NCI-H1092 treated with DMSO at 0.1 percent for 48 hours (cell line): ENCODE results near the gene REEP5.
"Not testable (repeated sequence)": the region's sequence is repeated elsewhere in the genome, so short reads cannot be mapped to it uniquely, and the experiment has no call there.

Experiments
- DNase-seq: peaks from one replicate; lab custom pipeline; 2025; lab: John Stamatoyannopoulos, UW

REEP5 gene

GRCh38 chr5:112885001-112885400 is 37.0 kb downstream of the REEP5 start:
- no peak for DNase-seq

- no peak for DNase-seq
Observed at GRCh38 chr5:112883192-112883591, 38.8 kb downstream of the REEP5 start.

DNA sequence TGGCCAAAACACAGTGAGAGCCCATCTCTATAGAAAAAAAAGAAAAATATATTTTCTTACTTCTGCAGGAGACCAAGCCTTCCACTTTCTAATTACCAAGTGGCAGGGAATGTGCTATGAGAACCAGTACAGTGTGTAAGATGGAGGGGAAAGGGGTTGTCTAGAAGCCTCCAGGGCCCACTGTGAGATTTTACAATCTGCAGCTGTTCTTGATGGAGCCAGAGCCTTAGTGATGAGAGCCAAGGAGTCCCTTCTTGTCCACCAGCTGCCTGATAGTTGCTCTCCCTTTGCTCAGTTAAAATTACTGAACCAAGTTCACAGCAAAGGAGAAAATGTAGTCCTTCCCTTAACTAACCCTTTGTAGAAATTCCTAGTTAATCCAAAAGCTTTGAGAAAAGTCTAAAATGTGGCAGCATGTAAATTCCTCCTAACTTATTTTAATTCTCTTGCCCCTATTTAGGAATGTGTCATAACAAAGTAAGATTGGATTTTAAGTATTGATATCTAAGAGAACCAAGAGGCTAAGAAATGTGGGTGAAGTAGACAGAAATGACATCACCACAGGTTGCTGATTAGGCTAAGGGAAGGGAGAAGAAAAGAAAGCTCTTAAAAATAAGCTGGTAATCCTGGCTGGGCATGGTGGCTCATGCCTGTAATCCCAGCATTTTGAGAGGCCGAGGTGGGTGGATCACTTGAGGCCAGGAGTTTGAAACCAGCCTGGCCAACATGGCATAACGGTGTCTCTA is 41.6 kb downstream of the REEP5 start:
- no peak for DNase-seq

DNA sequence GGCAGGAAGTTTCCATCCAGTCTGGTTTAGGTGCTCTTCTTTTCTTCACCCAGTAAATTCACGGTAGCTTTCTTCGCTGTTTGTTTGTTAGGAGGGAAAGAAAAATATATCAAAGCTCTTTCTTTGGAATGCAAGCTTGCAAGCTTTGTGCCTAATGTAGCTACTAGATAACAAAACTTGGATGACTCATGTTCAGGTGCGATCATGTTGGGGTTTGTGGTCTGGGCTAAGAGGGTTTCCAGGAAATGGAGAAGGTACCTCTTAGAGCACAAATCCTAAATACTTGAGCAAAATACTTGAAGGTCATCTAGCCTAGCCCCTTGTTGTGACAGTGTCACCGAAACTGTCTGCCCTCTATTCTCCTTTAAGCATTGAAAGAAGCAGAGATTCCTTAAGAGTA is 43.3 kb downstream of the REEP5 start:
- no peak for DNase-seq

GRCh38 chr5:112878101-112878500 is 43.9 kb downstream of the REEP5 start:
- no peak for DNase-seq

DNA sequence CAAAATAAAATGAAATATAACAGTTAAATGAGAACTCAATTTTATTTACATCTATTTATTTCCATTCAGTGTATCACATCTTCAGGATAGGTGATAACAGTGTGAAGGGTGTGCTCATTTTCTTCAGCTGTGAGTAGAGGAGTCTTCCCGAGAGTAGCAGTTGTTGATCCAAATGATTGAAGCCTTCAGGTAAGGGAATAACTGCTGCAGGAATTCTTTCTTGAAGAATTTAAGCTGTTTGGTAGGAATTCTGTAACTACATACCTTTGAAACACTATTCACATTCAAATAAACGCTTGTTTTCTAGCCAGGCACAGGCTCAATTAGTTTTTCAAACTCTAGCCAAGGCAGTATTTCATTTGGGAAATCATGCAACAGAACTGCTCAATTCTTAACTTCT is 45.7 kb downstream of the REEP5 start:
- no peak for DNase-seq

DNA sequence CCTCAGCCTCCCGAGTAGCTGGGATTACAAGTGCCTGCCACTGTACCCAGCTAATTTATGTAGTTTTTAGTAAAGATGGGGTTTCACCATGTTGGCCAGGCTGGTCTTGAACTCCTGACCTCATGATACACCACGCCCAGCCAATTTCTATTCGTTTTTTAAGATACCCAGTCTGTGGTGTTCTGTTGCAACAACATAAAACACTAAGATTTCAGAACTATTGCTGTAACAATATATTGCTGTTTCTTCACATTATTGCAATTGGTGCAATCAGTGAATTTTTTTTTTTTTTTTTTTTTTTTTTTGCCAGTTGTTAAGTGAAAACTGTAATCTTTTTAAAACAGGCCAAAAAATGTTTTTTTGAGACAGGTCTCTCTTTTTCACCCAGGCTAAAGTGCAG is 51.1 kb downstream of the REEP5 start:
- no peak for DNase-seq

- DNase-seq, result no peak
Observed at GRCh38 chr5:112869948-112870347, 52.1 kb downstream of the REEP5 start.

- DNase-seq, result no peak
Observed at GRCh38 chr5:112867411-112867810, 54.6 kb downstream of the REEP5 start.

GRCh38 chr5:112866739-112867138 is 55.3 kb downstream of the REEP5 start:
- DNase-seq, result no peak

DNA sequence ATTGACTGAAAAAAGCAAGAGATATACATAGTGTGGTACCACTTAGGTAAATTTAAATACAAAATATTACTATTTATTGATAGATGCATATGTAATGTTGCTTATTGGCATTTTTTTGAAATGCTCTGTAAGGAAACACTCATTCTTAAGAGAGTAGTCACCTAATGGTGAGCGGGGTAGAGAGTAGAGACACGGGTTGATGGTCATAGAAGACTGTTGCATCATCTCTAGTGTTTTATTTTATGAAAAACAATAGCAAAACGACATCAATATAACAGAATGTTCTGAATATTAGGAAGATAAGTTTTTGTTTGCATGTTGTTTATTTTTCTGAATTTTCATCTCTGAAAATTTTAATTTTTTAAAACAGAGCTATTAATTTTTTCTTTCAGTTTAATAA is 56.9 kb downstream of the REEP5 start:
- no peak for DNase-seq

GRCh38 chr5:112863549-112863948 is 58.5 kb downstream of the REEP5 start:
- DNase-seq, result no peak

GRCh38 chr5:112862085-112862484 is 59.9 kb downstream of the REEP5 start:
- no peak for DNase-seq

DNA sequence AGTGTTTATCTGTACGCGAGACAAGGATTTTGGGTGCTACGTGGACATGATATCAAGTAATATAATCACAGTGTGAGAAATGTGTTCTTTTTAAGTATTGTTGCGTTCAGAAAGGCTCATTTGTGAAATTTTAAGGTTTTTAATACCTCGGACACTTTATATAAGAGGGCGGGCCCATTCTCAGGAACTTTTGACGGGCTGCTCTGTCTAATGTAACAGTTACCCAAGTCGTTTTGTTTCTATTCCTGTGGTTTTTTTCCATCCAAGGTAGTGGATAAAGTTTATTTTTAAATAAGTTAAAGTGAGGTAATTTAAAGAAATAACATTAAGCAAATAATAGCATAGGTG is 60.4 kb downstream of the REEP5 start:
- DNase-seq, result no peak

- DNase-seq, result peak; percentile 91
Observed at GRCh38 chr5:112860929-112861637, 60.9 kb downstream of the REEP5 start, which contains the start of gene SRP19. Gene SRP19, plus strand, starts transcription at chr5:112861287. Its CDS starts 90 bp downstream, at chr5:112861377.

GRCh38 chr5:112860571-112860928 is 61.5 kb downstream of the REEP5 start:
- DNase-seq, result not testable (repeated sequence)

DNA sequence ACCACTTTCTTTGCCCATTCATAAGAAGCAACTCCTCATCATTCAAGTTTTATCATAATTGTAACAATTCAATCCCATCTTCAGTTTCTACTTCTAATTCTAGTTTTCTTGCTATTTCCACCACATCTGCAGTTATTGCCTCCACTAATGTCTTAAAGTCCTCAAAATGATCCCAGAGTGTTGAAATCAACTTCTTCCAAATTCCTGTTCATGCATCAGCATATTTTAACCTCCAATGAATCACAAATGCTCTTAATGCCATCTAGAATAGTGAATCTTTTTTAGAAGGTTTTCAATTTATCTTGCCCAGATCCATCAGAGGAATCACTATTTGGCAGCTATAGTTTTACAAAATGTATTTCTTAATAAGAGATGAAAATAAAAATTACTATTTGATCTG is 64.2 kb downstream of the REEP5 start:
- no peak for DNase-seq

DNA sequence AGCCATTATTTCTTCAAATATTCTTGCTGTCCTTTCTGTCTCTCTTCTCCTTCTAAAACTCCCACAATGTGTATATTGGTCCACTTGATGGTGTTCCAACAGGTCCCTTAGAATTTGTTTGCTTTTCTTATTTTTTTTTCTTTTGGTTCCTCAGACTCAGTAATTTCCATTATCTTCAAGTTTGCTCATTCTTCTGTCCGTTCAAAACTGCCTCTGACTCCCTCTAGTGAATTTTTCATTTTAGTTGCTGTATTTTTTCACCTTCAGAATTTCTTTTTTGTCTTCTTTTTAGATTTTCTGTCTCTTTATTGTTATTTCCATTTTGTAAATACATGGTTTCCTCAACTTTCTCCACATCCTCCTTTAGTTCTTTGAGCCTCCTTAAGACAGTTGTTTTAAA is 67.4 kb downstream of the REEP5 start:
- DNase-seq, result no peak

DNA sequence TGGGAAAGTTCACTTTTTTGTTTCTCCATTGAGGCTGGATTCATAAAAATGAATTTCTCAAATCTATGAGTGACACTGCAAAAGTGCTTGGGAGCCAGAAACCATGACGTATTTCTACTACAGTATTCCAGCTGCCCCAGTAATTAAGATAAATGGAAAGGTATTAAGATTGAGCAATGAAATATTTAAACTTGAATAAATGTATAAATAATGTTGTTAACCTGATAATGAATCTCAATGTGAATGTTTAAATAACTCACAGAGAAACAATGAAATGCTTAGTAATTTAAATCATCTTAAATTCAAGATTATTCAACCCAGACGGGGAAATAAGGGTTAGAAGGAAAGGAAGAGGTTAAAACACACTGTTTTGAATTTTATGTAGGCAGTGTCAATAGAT is 72.1 kb downstream of the REEP5 start:
- DNase-seq, result no peak

GRCh38 chr5:112848116-112848811 is 73.8 kb downstream of the REEP5 start:
- DNase-seq, result peak; percentile 49

DNA sequence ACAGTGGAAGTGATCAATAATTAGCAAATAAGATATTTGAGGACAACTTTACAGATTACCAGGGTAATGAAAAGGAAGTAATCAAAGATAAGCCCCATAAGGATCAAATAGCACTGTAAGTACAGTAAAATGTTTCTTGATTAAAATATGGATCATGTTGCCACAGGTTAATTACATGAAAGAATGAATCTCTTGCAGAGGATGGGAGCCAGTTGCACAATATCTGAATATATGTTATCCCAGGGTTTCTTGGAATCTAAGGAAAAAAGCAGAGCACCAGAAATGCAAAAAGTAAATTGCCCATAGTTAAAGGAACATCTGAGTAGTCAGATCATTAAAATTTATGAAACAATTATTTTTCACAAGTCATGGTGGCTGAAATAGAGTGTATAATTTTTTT is 74.7 kb downstream of the REEP5 start:
- no peak for DNase-seq

DNA sequence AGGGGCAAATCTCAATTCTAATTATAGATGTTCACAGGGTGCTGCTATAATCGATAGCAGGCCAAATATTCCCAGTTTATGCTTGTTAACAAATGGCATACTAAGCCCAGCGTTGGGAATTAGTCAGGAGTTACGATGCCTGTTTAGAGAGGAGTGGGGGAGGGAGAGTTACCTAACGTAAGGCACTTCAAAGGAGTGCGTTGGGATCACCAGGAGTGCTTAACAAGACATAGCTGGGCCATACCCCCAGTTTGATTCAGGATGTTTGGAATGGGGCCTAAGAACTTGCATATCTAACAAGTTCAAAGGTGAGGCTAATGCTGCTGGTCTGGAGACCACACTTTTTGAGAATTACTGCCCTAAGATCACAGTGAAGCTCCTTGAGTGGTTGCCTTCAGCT is 75.5 kb downstream of the REEP5 start:
- no peak for DNase-seq

DNA sequence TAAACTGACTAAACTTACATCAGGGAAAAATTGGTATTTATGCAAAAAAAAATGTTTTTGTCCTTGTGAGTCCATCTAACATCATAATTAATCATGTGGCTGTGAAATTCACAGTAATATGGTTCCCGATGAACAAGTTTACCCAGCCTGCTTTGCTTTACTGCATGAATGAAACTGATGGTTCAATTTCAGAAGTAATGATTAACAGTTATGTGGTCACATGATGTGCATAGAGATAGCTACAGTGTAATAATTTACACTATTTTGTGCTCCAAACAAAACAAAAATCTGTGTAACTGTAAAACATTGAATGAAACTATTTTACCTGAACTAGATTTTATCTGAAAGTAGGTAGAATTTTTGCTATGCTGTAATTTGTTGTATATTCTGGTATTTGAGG is 77.5 kb downstream of the REEP5 start:
- no peak for DNase-seq
